Thymus (tissue), 11 donors: ENCODE measurements around the gene CXCL8. TPM values are rescaled to one million over a fixed set of nuclear protein-coding genes. Genes with fewer than 3 reads are reported as not detected.
A peak's percentile ranks its signal among the peaks of the same experiment; 100 is the strongest.

Source experiments
- DNase-seq, 9 donors: peaks; one replicate each; pipeline ENCODE4 v3.0.0-alpha.2; 2013; ENCODE audit warnings: low spot score in 9 of 9, low read depth in 6 of 9, missing footprints in 1 of 9
- H3K27ac ChIP-seq, 2 donors: one replicate each; pipeline ENCODE4 v1.5.1; 2013; ENCODE audit warnings: control low read depth in 1 of 2, low read depth in 1 of 2, low read length in 1 of 2, mild to moderate bottlenecking in 1 of 2, moderate library complexity in 1 of 2
- H3K27me3 ChIP-seq, 2 donors: one replicate each; pipeline ENCODE4 v1.5.1; 2013; ENCODE audit warnings: low read length in 1 of 2; ENCODE audit not compliant: control insufficient read depth in 2 of 2, insufficient read depth in 1 of 2
- H3K36me3 ChIP-seq, 2 donors: one replicate each; pipeline ENCODE4 v1.5.1; 2013; ENCODE audit warnings: low read length in 1 of 2, mild to moderate bottlenecking in 1 of 2, moderate library complexity in 1 of 2; ENCODE audit not compliant: control insufficient read depth in 2 of 2, insufficient read depth in 2 of 2
- H3K4me1 ChIP-seq, 2 donors: one replicate each; pipeline ENCODE4 v1.5.1; 2013; ENCODE audit warnings: low read length in 2 of 2; ENCODE audit not compliant: control insufficient read depth in 2 of 2, insufficient read depth in 2 of 2
- H3K4me3 ChIP-seq, 2 donors: one replicate each; pipeline ENCODE4 v1.5.1; 2013; ENCODE audit warnings: low read length in 2 of 2, control low read depth in 1 of 2, mild to moderate bottlenecking in 1 of 2
- H3K9me3 ChIP-seq, 2 donors: one replicate each; pipeline ENCODE4 v1.5.1; 2013; ENCODE audit warnings: low read length in 1 of 2, mild to moderate bottlenecking in 1 of 2; ENCODE audit not compliant: control insufficient read depth in 2 of 2, insufficient read depth in 1 of 2
- WGBS: extraction: QIAGEN DNeasy Blood & Tissue Kit; methylation state at CpG from one replicate; pipeline ENCODE4 v1.1.7; 2013; 5-methylcytosine and 5-hydroxymethylcytosine counted together
- polyA plus RNA-seq: library from polyadenylated mRNA; stranded (reverse); fragments of 200-250 nt; gene quantifications from one replicate; pipeline ENCODE4 v1.2.3, GENCODE V29; 2013
- total RNA-seq: library from RNA; stranded (reverse); fragments of 120-200 nt; gene quantifications from one replicate; pipeline ENCODE4 v1.2.4, GENCODE V29; 2013
- donor health status: healthy.

The CXCL8 gene
- total and polyA plus RNA-seq, 2 donors = 3.7 to 11.0 TPM

DNA sequence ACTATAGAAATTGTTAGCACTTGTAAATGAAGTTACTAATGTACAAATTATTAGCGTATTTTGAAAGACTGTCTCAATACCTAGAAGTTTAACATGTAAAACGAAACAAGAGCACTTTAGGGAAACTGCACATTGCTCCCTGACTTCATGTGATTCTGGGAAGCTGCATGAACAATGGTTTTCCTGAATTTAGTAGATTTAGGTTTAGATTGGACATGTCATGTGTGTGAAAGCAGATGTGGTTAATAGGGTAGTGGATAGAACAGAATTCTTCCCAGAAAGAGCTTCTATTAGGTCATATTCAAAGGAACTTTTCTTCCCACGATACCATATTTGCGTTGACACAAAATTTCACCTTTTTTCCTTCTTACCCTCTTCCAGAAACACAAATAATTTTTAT is 14.9 kb upstream of the CXCL8 start:
- no peaks in the 10 kb centered on the region for H3K9me3 ChIP-seq
- no peak for DNase-seq
- H3K4me3 ChIP-seq = no peak overlapping the region
- H3K27ac ChIP-seq = no peak overlapping the region
- peaks cover 0 to 3% of the 10 kb centered on the region in 2 donors for H3K4me1 ChIP-seq
- WGBS = 97% methylated on average over 4 of the region's 4 CpGs
- H3K36me3 ChIP-seq = no peaks in the 10 kb centered on the region
- no peaks in the 10 kb centered on the region for H3K27me3 ChIP-seq

DNA sequence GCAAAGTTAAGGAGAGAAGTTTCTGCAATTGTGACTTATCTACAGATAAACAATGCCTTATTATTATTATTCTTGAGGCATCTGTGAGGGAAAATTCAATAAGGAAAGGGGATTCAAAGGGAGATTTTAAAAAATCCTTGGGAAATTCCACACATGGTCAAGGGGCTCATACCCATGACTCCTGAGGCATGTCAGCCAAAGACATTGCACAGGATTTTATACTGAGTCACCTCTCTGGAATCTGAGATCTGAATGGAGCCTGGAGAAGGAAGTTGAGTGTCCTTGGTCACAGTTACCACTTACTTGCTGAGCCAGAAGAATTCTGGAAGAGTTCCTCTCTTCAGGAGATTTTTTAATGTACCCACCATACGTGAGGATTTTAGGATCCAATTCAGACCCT is 14.4 kb upstream of the CXCL8 start:
- peaks cover 0 to 3% of the 10 kb centered on the region in 2 donors for H3K4me1 ChIP-seq
- 94% methylated on average over 1 of the region's 1 CpG for WGBS
- H3K27me3 ChIP-seq = no peaks in the 10 kb centered on the region
- no peak overlapping the region for H3K27ac ChIP-seq
- H3K36me3 ChIP-seq = no peaks in the 10 kb centered on the region
- H3K4me3 ChIP-seq = no peak overlapping the region
- no peak for DNase-seq
- no peaks in the 10 kb centered on the region for H3K9me3 ChIP-seq

DNA sequence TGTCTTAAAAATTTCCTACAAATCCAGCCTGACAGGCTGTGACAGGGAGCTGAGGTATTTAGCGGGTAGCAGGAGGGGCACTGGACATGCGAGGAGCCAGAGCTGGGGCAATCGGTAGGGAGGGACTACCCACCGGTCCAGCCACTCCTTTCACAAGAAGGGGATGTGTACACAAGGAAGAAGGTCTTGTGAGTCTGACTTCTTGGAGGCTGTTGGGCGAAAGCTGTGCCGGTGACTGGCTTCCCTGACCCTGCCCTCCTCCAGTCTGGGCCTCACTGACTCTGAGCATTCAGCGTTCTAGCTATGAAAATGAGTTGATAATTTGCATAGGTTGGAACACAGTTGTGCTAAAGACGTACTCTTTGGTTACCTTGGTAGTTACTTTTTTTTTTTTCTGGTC is 12.7 kb upstream of the CXCL8 start:
- no peak overlapping the region for H3K4me3 ChIP-seq
- H3K4me1 ChIP-seq = peaks cover 0 to 7% of the 10 kb centered on the region in 2 donors
- DNase-seq = no peak
- H3K36me3 ChIP-seq = no peaks in the 10 kb centered on the region
- no peaks in the 10 kb centered on the region for H3K27me3 ChIP-seq
- no peaks in the 10 kb centered on the region for H3K9me3 ChIP-seq
- no peak overlapping the region for H3K27ac ChIP-seq
- WGBS = 97% methylated on average over 8 of the region's 8 CpGs

DNA sequence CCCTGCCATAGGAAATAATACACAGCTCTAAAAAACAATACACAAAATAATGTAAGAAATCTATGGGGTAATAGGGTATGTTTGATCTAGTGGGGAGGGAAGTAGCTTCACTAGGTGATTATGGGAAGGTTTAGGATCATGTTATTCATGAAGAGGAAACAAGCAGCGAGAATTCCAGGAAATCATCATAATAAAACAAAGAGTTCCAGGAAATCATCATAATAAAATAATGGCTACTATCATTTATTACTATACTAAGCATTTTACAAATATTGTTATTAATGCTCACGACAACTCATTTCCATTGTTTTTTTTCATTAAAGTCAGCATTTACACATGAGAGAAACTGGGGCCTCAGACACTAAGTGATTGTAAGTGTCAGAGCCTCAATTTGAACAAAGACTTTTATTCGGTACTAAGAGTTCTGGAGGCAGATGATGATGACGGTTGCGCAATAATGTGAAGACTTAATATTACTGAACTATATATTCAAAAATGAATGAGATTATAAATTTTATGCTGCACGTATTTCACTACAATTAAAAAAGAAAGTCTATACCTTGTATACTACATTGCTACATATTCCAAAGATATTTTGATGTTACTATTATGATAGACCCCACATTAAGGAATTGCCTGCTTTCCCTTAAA is 12.2 kb upstream of the CXCL8 start:
- no peaks in the 10 kb centered on the region for H3K9me3 ChIP-seq
- no peaks in the 10 kb centered on the region for H3K27me3 ChIP-seq
- WGBS = 98% methylated on average over 6 of the region's 6 CpGs
- H3K4me1 ChIP-seq = peaks cover 0 to 7% of the 10 kb centered on the region in 2 donors
- H3K27ac ChIP-seq = no peak overlapping the region
- H3K36me3 ChIP-seq = no peaks in the 10 kb centered on the region
- H3K4me3 ChIP-seq = no peak overlapping the region
- no peak for DNase-seq

DNA sequence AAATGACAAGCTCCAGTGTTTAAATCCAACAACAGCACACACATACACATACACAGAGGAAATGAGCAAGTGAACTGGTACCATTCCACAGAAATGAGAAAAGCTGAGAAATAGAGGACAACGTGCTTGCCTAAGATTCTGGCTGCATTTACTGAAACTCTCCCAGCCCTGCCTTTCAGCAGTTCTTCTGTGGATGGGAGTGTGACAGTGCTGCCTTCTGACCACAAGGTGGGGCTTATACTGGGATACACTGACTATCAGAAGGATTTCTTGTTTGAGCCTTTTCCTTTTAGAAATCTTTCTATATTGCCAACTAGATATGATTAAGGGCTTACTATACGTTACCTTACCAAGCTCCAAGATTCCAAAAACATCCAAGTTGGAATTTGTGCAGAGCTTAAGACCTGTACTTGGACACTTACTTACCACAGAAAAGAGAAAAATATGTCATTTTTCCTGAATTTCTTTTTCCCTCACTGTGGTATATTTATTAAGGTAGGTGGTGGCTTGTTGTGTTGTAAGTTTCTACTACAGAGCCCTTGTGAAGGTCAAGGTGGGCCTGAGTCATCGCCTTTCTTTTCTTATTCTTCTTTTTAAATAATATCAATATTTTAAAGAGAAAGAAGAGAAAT is 10.7 kb upstream of the CXCL8 start:
- H3K27ac ChIP-seq = no peak overlapping the region
- peaks cover 0 to 7% of the 10 kb centered on the region in 2 donors for H3K4me1 ChIP-seq
- DNase-seq = peak; percentile 23 to 80 (median 47)
- WGBS = 59% methylated on average over 3 of the region's 3 CpGs
- H3K9me3 ChIP-seq = no peaks in the 10 kb centered on the region
- no peaks in the 10 kb centered on the region for H3K27me3 ChIP-seq
- H3K36me3 ChIP-seq = no peaks in the 10 kb centered on the region
- no peak overlapping the region for H3K4me3 ChIP-seq

DNA sequence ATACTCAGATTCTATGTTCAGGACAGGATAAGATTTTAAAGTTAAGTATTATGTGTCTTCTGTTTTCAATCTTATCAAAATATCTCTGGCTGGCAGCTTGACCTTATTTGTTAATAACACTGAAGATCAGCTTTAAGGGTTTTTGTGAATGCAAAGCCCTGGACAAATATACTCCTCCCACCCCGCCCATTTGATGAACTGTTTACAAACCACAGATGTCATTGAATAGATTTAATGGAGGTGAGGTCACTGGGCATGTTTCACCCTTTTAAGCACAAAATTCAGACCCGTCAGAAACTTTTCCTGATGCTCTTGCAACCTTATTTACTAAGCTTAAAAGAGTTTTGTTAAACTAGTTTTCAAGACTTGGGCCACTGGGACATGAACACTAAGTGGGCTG is 10.1 kb upstream of the CXCL8 start:
- Histone ChIP-seq H3K27me3 (no peaks in the 10 kb centered on the region), H3K4me3 (no peak overlapping the region), H3K9me3 (no peaks in the 10 kb centered on the region), H3K4me1 (peaks cover 0 to 7% of the 10 kb centered on the region in 2 donors), H3K27ac (no peak overlapping the region), H3K36me3 (no peaks in the 10 kb centered on the region)
- 97% methylated on average over 2 of the region's 2 CpGs for WGBS
- no peak for DNase-seq

DNA sequence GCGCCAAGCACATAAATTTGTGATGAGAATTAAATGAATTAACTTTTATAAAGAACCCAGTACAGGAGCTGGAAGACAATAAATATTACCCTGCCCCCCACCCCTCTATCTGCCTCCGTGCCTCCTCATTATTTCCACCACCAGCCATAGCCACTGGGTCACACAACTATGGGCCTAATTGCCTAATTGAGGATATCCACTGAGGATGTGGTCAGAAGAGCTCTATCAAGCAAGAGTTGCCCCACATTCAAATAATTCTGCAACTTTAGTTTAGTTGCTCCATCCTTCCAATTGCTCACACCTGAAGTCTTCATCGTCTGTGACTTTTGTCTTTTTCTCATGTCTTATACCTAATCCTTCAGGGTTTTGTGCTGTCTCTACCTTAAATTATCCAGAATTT is 9.5 kb upstream of the CXCL8 start:
- H3K27me3 ChIP-seq = no peaks in the 10 kb centered on the region
- no peaks in the 10 kb centered on the region for H3K36me3 ChIP-seq
- H3K27ac ChIP-seq = no peak overlapping the region
- no peaks in the 10 kb centered on the region for H3K9me3 ChIP-seq
- no peak for DNase-seq
- H3K4me1 ChIP-seq = peaks cover 0 to 7% of the 10 kb centered on the region in 2 donors
- WGBS = 96% methylated on average over 3 of the region's 3 CpGs
- no peak overlapping the region for H3K4me3 ChIP-seq

DNA sequence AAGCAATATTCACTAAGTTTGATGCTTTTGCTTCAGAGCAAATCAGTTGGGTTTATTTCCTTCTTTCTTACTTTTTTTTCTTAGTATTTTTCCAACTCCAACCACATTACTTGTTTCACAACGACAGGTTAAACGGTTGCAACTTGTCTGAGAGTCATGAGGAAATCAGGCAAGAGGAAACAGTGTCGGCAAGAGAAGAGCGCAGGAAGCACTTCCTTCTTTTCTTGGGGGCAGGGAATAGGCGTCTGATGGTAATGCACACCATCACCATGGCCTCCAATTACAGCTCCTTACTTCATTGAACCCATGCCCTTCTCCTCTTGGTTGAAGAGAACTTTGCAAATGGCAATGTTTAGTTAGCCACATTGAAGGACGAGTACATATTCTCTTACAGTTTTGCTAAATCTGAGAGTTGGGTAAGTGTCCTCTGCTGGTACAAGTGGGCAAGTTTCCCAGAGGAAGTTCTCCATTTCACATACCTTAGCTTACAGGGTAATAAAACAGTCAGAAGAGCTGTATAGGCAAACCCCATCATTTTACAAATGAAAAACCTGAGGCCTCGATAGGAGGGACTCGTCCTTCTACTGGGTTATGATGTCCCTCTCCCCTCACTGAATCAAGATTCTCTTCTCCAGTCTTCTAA is 8.3 kb upstream of the CXCL8 start:
- Histone ChIP-seq H3K27me3 (no peaks in the 10 kb centered on the region), H3K4me1 (peaks cover 0 to 7% of the 10 kb centered on the region in 2 donors), H3K36me3 (no peaks in the 10 kb centered on the region), H3K4me3 (no peak overlapping the region), H3K9me3 (no peaks in the 10 kb centered on the region), H3K27ac (no peak overlapping the region)
- WGBS = 71% methylated on average over 8 of the region's 8 CpGs
- no peak for DNase-seq

DNA sequence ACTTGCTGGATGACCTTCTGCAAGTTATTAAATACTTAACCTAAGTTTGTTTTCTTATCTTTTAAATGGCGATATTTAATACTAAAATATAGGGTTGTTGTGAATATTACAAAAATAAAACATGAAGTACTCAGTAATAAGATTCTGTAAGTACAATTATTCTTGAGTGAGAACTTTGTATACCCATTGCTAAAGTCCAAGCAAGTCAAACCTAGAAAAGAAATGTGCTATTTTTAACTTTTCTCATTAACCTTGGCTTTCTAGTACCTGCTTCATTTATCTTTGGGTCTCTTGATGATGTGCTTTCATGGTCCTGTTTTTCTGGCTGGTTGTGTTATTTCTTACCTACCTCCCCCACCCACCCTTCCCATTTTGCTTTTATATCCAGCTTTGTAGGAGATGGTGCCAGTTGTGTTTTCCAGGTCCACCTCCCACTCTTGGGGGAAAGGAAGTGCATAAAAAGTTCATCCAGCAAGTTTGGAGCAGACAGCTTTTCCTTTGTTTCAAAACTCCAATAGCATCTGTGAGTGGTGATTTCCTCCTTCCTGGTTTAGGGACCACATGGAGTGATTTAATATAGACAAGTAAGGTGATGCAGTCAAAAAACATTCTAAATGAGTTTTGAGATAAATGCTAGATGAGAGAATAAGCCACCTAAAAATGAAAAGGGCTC is 7.5 kb upstream of the CXCL8 start:
- WGBS = 100% methylated on average over 1 of the region's 1 CpG
- Histone ChIP-seq H3K4me1 (peaks cover 0 to 7% of the 10 kb centered on the region in 2 donors), H3K9me3 (no peaks in the 10 kb centered on the region), H3K27me3 (no peaks in the 10 kb centered on the region), H3K27ac (no peak overlapping the region), H3K36me3 (no peaks in the 10 kb centered on the region), H3K4me3 (no peak overlapping the region)
- no peak for DNase-seq
